ENCODE results near the gene CFAP99. TPM values are rescaled to one million over a fixed set of nuclear protein-coding genes. Genes with fewer than 3 reads are reported as not detected.

CFAP99 gene
- total RNA-seq, 3 donors from 2014 or later, result not detected

DNA sequence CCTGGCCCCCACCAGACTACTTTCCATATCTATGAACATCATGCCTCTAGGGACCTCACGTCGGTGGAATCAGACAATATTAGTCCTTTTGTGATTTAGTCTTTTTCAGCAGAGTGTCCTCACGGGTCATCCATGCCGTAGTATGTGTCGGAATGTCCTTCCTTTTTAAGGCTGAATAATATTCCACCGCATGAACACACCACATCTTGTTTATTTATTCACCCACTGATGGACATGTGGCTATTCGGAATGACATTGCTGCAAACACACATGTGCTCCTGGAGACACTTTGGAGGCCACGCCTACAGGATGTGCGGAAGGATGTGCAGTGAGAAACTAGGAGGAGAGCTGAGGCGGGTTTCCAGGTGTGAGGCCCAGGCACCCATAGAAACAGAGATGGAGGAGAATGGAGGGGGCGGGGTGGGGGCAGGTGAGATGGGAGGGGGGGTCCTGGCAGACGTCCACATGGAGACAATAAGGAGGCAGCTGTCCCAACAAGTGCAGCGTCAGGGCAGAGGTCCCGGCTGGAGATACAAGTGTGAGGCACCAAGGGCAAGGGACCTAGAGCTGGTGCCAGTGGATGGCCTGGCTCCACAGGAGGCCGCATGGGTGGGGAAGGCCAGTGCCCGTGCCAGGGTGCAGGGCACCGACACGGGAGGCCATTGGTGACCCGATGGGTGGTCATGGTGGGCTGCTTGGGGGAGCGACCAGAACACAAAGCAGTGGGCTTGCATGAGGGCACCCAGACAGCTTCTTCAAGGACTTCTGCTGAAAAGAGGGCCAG lies 21.0 kb upstream of the CFAP99 start:
- H3K9me3 Mint-ChIP-seq, result no peaks in the 10 kb centered on the region
- no peaks in the 10 kb centered on the region for H3K36me3 Mint-ChIP-seq (ENCODE audit: insufficient read depth)
- no peak overlapping the region for H3K4me3 Mint-ChIP-seq
- DNase-seq, result no peak
- H3K4me1 Mint-ChIP-seq (ENCODE audit: low read depth), result peaks cover 45% of the 10 kb centered on the region
- no peaks in the 10 kb centered on the region for H3K27me3 Mint-ChIP-seq (ENCODE audit: low read depth)
- ATAC-seq, result no peak

DNA sequence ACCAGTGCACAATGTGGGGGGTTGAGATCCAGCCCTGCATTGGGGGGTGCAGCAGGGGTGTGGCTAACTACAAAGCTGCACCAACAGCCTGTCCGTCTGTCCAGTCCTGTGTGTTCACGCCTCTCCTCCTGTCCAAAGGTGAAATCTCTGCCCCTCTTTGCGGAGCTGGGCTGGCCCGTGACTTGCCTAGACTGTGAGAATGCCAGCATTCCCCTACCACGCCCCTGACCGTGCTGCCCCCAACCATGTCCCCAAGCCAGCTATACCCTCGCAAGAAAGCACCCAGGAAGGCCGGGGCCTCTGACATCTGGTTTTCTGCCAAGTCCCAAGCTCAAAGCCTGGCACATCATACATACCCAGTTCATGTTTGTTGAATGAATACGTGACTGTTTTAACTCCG lies 19.5 kb upstream of the CFAP99 start:
- ATAC-seq (no peak), DNase-seq (no peak)
- H3K36me3 Mint-ChIP-seq (ENCODE audit: insufficient read depth), result no peaks in the 10 kb centered on the region
- no peaks in the 10 kb centered on the region for H3K27me3 Mint-ChIP-seq (ENCODE audit: low read depth)
- no peak overlapping the region for H3K4me3 Mint-ChIP-seq
- H3K9me3 Mint-ChIP-seq, result no peaks in the 10 kb centered on the region
- H3K4me1 Mint-ChIP-seq (ENCODE audit: low read depth), result peaks cover 34% of the 10 kb centered on the region

DNA sequence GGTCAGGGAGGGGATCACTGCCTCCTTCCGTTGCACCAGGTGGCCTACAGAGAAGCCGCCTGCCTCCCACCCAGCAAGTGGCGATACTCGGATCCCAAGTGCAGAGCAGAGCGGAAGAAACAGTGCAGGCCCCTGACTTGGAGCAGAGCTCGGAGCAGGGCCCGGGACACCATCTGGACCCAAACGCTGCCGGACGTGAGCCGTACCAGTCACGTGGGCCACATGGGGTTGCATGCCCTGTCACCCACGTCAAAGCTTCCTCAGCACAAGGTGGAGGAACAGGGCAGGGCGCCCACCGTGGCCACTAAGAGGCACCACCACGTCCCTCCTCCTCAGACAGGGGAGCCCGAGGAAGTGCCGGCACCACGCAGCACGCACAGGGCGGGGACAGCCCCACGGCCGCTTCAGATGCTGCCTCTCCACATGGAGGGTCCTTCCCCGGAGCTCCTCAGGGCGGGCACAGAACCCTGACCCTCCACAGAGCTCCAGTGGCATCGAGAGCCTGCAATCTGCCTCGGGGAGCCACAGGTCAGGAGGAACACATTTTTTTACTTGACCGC lies 19.0 kb upstream of the CFAP99 start:
- no peak for ATAC-seq
- H3K4me1 Mint-ChIP-seq (ENCODE audit: low read depth), result peaks cover 31% of the 10 kb centered on the region
- H3K9me3 Mint-ChIP-seq, result no peaks in the 10 kb centered on the region

DNA sequence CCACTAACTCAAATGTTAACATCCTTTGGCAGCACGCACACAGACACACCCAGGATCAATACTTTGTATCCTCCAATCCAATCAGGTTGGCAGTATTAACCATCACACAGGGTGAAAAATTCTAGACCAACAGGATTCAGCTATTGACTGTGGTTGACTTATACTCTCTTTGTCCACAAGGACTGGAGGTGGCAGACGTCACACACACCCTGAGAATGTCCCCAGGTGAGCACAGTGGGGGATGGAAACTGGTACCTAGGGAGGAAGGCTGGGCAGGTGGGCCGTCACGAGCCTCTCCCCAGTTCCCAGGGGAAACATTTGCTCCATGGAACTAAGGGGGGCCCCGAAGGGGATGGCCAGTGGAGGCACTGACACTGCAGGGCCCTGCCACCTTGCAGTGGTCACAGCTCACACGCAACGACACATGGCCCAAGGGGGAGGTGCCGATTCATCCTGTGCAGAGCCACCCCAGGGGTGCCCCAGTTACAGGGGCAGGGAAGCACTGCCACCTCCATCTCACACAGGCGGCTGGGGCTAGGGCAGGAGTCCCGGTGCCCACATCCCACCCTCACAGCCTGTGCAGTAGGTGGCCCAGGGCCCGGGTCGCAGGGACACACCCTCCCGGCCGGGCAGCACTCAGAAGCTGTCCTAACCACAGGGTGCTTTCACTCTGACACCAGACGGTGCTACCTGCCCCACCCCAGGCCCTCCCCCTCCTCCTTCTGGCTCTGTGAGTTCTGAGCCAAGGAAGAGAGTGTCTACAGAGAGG lies 17.7 kb upstream of the CFAP99 start:
- no peak for DNase-seq
- peak in 1 of 2 donors; percentile 41 for ATAC-seq
- no peak overlapping the region for H3K4me3 Mint-ChIP-seq
- H3K9me3 Mint-ChIP-seq, result no peaks in the 10 kb centered on the region
- H3K36me3 Mint-ChIP-seq (ENCODE audit: insufficient read depth), result no peaks in the 10 kb centered on the region
- H3K4me1 Mint-ChIP-seq (ENCODE audit: low read depth), result peaks cover 25% of the 10 kb centered on the region
- no peaks in the 10 kb centered on the region for H3K27me3 Mint-ChIP-seq (ENCODE audit: low read depth)

More for the DNA sequence above, 19.0 kb upstream of the CFAP99 start:
- Mint-ChIP-seq H3K27me3 (ENCODE audit: low read depth) (no peaks in the 10 kb centered on the region), H3K36me3 (ENCODE audit: insufficient read depth) (no peaks in the 10 kb centered on the region), H3K4me3 (no peak overlapping the region)
- DNase-seq, result no peak

DNA sequence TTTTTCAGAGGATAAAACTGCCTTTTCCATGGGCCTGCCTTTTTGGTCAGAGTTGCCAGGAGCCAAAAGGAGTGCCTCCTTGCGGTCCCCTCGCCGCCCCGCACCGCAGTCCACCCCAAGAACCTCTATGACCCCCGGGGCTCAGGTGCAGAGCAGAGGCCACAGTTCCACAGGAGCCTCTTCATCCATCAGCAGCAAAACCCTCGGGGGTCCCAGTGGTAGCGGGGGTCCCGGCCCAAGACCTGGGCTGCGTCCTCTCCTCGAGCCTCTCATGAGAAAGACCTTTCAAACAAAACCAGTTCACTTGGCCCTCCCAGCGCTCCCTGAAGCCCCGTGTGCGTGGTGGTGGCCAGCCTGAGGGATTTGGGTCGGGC lies 17.2 kb upstream of the CFAP99 start:
- peak overlapping the region; percentile 67 for H3K4me3 Mint-ChIP-seq
- ATAC-seq, result no peak

DNA sequence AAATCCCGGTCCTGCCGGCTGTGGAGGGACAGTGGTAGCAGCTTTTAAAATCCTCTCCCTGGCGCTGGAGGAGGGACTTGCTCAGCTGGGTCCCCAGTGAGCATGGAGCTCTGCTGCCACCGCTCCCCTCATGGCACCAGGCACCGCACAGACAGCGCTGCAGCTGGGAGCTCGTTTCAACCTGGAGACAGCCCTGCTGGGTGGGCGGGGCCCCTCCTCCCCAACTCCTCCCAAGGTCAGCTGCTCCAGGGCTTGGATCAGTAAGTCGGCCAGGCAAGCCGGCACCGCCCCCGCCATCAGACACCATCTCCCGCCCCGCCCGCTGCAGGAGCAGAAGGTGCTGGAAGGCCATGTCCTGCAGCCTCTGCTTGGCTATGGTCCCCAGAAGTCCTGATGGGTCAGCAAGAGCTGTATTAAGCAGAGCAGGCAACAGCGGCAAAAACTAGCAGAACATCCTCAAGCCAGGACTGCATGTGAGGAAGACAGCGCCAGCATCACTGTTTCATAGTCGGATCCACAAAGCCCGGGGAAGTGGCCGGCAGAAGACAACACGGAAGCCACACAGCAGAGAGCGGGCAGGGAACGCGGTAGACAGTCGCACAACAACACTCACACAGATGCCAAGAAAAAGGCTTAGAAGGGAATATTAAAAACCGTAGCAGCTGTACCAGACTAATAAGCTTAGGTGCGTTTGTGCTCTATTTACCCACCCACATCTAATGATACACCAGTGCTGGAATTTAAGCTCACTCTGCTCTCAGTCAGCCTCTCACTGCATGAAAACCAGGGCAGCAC lies 16.5 kb upstream of the CFAP99 start:
- ATAC-seq (peak; percentile 64 to 78), DNase-seq (no peak)
- Mint-ChIP-seq H3K36me3 (ENCODE audit: insufficient read depth) (no peaks in the 10 kb centered on the region), H3K4me3 (peak overlapping the region; percentile 67), H3K9me3 (no peaks in the 10 kb centered on the region), H3K27me3 (ENCODE audit: low read depth) (no peaks in the 10 kb centered on the region), H3K4me1 (ENCODE audit: low read depth) (peaks cover 33% of the 10 kb centered on the region)

More for the DNA sequence above, 17.2 kb upstream of the CFAP99 start:
- Mint-ChIP-seq H3K36me3 (ENCODE audit: insufficient read depth) (no peaks in the 10 kb centered on the region), H3K9me3 (no peaks in the 10 kb centered on the region), H3K27me3 (ENCODE audit: low read depth) (no peaks in the 10 kb centered on the region), H3K4me1 (ENCODE audit: low read depth) (peaks cover 26% of the 10 kb centered on the region)
- no peak for DNase-seq

DNA sequence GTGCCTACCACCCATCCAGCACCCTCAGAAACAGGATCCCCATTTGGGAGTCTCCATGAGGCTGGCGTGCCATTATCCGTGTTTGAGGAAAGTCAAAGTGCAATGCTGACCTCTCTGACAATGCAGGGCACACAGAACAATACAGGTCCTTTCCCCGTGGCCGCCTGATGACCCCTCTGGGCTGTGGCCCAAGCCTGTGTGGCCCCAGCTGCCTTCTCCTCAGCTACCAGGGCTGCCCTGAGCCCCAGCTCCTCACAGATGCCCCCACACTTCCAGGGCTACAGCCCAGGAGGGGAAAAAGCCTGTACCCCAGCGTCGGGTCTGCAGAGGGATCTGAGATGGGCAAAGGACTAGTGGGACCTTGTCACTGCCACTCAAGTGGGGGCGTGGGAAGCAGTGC lies 15.8 kb upstream of the CFAP99 start:
- no peaks in the 10 kb centered on the region for H3K36me3 Mint-ChIP-seq (ENCODE audit: insufficient read depth)
- peaks cover 37% of the 10 kb centered on the region for H3K4me1 Mint-ChIP-seq (ENCODE audit: low read depth)
- ATAC-seq, result no peak
- H3K27me3 Mint-ChIP-seq (ENCODE audit: low read depth), result no peaks in the 10 kb centered on the region
- H3K9me3 Mint-ChIP-seq, result no peaks in the 10 kb centered on the region
- no peak overlapping the region for H3K4me3 Mint-ChIP-seq
- no peak for DNase-seq

DNA sequence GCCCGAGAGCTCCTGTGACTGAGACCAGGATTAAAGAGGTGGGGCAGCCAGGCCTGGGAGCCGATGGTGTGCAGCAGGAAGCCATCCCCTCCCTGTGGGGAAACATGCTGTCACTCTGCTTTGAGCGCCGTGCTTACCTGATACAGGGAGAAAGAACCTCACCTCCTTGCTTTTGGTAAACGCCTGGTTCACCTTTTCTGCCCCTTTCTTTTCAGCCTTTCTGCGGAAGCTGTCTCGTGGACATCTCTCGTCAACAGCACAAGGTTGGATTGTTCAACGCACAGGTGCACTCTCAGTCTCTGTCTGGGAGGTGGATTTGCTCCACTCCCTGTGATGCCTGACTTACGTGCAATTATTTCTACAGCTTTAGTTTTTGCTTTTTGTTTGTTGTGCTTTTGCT lies 12.3 kb upstream of the CFAP99 start:
- H3K27me3 Mint-ChIP-seq (ENCODE audit: low read depth), result no peaks in the 10 kb centered on the region
- no peak for ATAC-seq
- no peaks in the 10 kb centered on the region for H3K36me3 Mint-ChIP-seq (ENCODE audit: insufficient read depth)
- H3K9me3 Mint-ChIP-seq, result no peaks in the 10 kb centered on the region
- H3K4me1 Mint-ChIP-seq (ENCODE audit: low read depth), result peaks cover 50% of the 10 kb centered on the region
- no peak for DNase-seq
- H3K4me3 Mint-ChIP-seq, result no peak overlapping the region

DNA sequence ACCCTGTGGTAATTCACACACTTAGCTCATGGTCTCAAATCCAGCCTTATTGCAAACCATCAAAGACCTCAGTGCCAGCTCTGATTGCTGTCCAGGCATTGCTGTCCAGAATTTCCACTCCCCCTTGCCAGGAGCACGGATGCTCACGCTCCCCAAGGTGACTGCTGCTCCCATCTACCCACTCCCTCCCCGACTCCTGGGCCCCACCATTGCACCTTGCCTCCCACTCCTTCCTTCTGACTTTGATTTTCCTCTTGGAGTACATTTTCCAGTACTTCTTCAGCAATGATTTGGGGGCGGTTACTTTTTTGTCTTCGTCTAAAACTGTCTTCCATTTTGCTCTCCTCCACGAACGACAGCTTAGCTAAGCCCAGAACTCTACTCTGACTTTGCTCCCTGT lies 11.8 kb upstream of the CFAP99 start:
- Mint-ChIP-seq H3K27me3 (ENCODE audit: low read depth) (no peaks in the 10 kb centered on the region), H3K9me3 (no peaks in the 10 kb centered on the region), H3K36me3 (ENCODE audit: insufficient read depth) (no peaks in the 10 kb centered on the region), H3K4me1 (ENCODE audit: low read depth) (peaks cover 50% of the 10 kb centered on the region), H3K4me3 (no peak overlapping the region)
- DNase-seq, result no peak
- no peak for ATAC-seq

DNA sequence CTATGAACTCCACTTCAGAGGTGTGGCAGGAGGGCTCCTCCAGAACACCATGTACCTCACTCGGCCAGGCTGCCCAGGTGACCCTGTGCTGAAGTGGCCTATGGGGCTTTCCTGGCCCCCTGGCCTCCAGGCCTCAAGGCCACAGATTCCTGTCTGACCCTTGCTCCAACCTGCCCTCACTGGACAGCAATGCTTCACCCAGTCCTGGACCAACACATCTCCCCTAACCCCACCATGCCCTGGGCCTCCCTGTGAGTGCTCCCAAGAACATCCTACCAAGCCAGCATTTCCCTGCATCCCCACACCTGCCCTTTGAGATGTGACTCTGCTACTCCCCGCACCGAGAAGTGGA lies 10.8 kb upstream of the CFAP99 start:
- Mint-ChIP-seq H3K4me3 (peak overlapping the region; percentile 16), H3K9me3 (no peaks in the 10 kb centered on the region), H3K36me3 (ENCODE audit: insufficient read depth) (no peaks in the 10 kb centered on the region), H3K27me3 (ENCODE audit: low read depth) (no peaks in the 10 kb centered on the region), H3K4me1 (ENCODE audit: low read depth) (peaks cover 51% of the 10 kb centered on the region)
- no peak for ATAC-seq
- no peak for DNase-seq

DNA sequence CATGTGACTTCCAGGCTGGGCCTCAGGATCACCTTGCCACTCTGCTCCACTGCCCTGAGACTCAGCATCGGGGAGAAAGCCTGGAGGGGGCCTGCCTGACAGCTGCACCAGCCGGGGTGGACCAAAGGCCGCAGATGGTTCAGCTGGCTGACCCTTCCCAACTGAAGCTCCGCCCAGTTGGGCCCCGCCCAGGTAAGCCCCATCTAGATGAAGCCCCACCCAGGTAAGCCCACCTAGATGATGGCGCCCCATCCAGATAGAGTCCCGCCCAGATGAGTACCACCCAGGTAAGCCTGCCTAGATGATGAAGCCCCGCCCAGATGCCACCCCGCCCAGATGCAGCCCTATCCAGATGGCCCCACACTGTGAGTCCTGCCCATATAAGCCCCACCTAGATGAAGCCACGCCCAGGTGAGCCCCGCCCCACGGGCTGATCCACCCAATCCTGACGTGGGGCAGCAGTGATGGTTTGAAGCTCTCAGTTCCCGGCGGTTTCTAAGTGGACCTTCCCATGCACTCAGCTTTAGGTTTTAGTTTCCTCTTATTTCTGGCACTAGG lies 10.3 kb upstream of the CFAP99 start:
- no peak for ATAC-seq
- Mint-ChIP-seq H3K36me3 (ENCODE audit: insufficient read depth) (no peaks in the 10 kb centered on the region), H3K4me1 (ENCODE audit: low read depth) (peaks cover 56% of the 10 kb centered on the region), H3K27me3 (ENCODE audit: low read depth) (no peaks in the 10 kb centered on the region), H3K9me3 (no peaks in the 10 kb centered on the region), H3K4me3 (no peak overlapping the region)
- no peak for DNase-seq

DNA sequence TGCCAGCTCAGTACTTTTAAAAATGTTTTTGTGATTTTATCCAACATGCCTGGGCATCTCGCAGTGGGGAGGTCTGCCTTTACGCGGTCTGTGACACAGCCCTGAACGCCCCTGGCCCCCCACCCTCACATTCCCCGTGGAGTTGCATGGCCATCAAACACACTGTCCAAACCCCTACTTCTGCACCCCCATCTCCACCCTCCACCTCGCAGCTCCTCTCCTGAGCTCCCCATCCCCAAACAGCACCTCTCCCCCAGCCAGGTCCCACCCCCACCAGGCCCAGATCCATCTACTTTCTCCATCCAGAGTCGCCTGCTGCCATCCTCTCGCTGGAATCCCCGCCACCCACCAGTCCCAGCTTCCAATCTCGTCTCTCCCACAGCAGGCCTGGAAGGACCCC lies 9.8 kb upstream of the CFAP99 start:
- no peak overlapping the region for H3K4me3 Mint-ChIP-seq
- H3K27me3 Mint-ChIP-seq (ENCODE audit: low read depth), result no peaks in the 10 kb centered on the region
- DNase-seq, result no peak
- no peak for ATAC-seq
- H3K9me3 Mint-ChIP-seq, result no peaks in the 10 kb centered on the region
- H3K36me3 Mint-ChIP-seq (ENCODE audit: insufficient read depth), result no peaks in the 10 kb centered on the region
- peaks cover 61% of the 10 kb centered on the region for H3K4me1 Mint-ChIP-seq (ENCODE audit: low read depth)

DNA sequence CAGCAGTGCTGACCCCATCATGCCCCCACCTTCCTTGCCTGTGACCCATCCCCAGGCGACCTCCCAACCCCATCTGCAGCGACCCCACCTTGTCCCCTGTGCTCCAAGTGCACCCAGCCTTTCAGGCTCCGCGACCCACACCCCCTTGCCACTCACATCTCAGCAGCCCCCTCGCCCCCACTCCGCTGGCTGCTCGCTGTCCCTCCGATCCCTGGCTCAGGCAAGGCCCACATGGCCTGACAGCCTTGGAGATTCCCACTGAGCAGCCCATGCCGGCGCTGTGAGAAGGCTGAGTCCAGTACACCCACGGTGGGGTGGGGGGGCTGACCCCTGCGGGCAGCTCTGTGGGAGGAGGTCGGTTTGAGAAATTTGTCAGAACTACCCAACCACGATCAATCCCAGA lies 9.4 kb upstream of the CFAP99 start:
- Mint-ChIP-seq H3K9me3 (no peaks in the 10 kb centered on the region), H3K4me1 (ENCODE audit: low read depth) (peaks cover 63% of the 10 kb centered on the region), H3K36me3 (ENCODE audit: insufficient read depth) (no peaks in the 10 kb centered on the region), H3K4me3 (no peak overlapping the region), H3K27me3 (ENCODE audit: low read depth) (no peaks in the 10 kb centered on the region)
- no peak for ATAC-seq
- no peak for DNase-seq

All from activated T-cell treated with anti-CD3 and anti-CD28 coated beads, Interleukin-2, amount 50 U/mL, for 4 hours (primary cell).